HEK293 (cell line): ENCODE results near the gene GALNS.

Source experiments
- ATF2 ChIP-seq: fragments of 450-650 bp; formaldehyde crosslinking; IDR thresholded peaks from 2 replicates; pipeline ENCODE4 v1.5.1; 2016; ENCODE audit warnings: missing biosample characterization, missing genetic modification characterization, low read depth
- IKZF3 ChIP-seq: fragments of 450-650 bp; IDR thresholded peaks from 2 replicates; pipeline ENCODE4 v1.5.0; 2018; ENCODE audit warnings: missing biosample characterization, mild to moderate bottlenecking, missing genetic modification characterization, moderate library complexity
- PRDM10 ChIP-seq: fragments of 450-650 bp; formaldehyde crosslinking; IDR thresholded peaks from 2 replicates; pipeline ENCODE4 v1.5.1; 2016; ENCODE audit warnings: missing biosample characterization, missing genetic modification characterization
- SETDB1 ChIP-seq: IDR thresholded peaks from one replicate; pipeline ENCODE4 v1.6.1; 2017; ENCODE audit warnings: mild to moderate bottlenecking, low read length, moderate library complexity, mixed read lengths; ENCODE audit not compliant: insufficient read length
- YY1 ChIP-seq: fragments of 450-650 bp; formaldehyde crosslinking; IDR thresholded peaks from 2 replicates; pipeline ENCODE4 v1.5.1; 2018; ENCODE audit warnings: missing biosample characterization, missing genetic modification characterization
- ZBTB1 ChIP-seq: fragments of 450-650 bp; formaldehyde crosslinking; IDR thresholded peaks from 2 replicates; pipeline ENCODE4 v1.5.1; 2016; ENCODE audit warnings: missing biosample characterization, missing genetic modification characterization
- ZBTB10 ChIP-seq: fragments of 450-650 bp; formaldehyde crosslinking; IDR thresholded peaks from 2 replicates; pipeline ENCODE4 v1.5.1; 2016; ENCODE audit warnings: missing biosample characterization, missing genetic modification characterization
- ZBTB48 ChIP-seq: fragments of 450-650 bp; formaldehyde crosslinking; IDR thresholded peaks from 2 replicates; pipeline ENCODE4 v1.5.1; 2016; ENCODE audit warnings: missing biosample characterization, missing genetic modification characterization
- ZNF114 ChIP-seq: fragments of 450-650 bp; formaldehyde crosslinking; IDR thresholded peaks from 2 replicates; pipeline ENCODE4 v1.5.0; 2017; ENCODE audit warnings: missing biosample characterization, missing genetic modification characterization
- ZNF138 ChIP-seq: fragments of 450-650 bp; formaldehyde crosslinking; IDR thresholded peaks from 2 replicates; pipeline ENCODE4 v1.5.1; 2016; ENCODE audit warnings: missing biosample characterization, missing genetic modification characterization, borderline replicate concordance
- ZNF175 ChIP-seq: fragments of 450-650 bp; formaldehyde crosslinking; IDR thresholded peaks from 2 replicates; pipeline ENCODE4 v1.5.1; 2016; ENCODE audit warnings: missing biosample characterization, missing genetic modification characterization
- ZNF18 ChIP-seq: fragments of 450-650 bp; formaldehyde crosslinking; IDR thresholded peaks from 2 replicates; pipeline ENCODE4 v1.5.1; 2016; ENCODE audit warnings: missing biosample characterization, missing genetic modification characterization
- ZNF202 ChIP-seq: fragments of 450-650 bp; formaldehyde crosslinking; IDR thresholded peaks from 2 replicates; pipeline ENCODE4 v1.5.1; 2016; ENCODE audit warnings: missing biosample characterization, missing genetic modification characterization, borderline replicate concordance
- ZNF211 ChIP-seq: fragments of 450-650 bp; formaldehyde crosslinking; IDR thresholded peaks from 2 replicates; pipeline ENCODE4 v1.5.1; 2016; ENCODE audit warnings: low read depth, missing biosample characterization, missing genetic modification characterization
- ZNF223 ChIP-seq: fragments of 450-650 bp; formaldehyde crosslinking; IDR thresholded peaks from 2 replicates; pipeline ENCODE4 v1.5.1; 2016; ENCODE audit warnings: missing biosample characterization, missing genetic modification characterization
- ZNF280D ChIP-seq: fragments of 450-650 bp; formaldehyde crosslinking; IDR thresholded peaks from 2 replicates; pipeline ENCODE4 v1.5.1; 2016; ENCODE audit warnings: missing biosample characterization, missing genetic modification characterization
- ZNF398 ChIP-seq: fragments of 450-650 bp; formaldehyde crosslinking; IDR thresholded peaks from 2 replicates; pipeline ENCODE4 v1.5.1; 2017; ENCODE audit warnings: missing biosample characterization, missing genetic modification characterization
- ZNF510 ChIP-seq: fragments of 450-650 bp; formaldehyde crosslinking; IDR thresholded peaks from 2 replicates; pipeline ENCODE4 v1.5.1; 2018; ENCODE audit warnings: mild to moderate bottlenecking, missing genetic modification characterization, missing biosample characterization; ENCODE audit not compliant: insufficient replicate concordance
- ZNF571 ChIP-seq: fragments of 450-650 bp; formaldehyde crosslinking; IDR thresholded peaks from 2 replicates; pipeline ENCODE4 v1.5.0; 2017; ENCODE audit warnings: missing biosample characterization, missing genetic modification characterization
- ZNF626 ChIP-seq: fragments of 450-650 bp; sonication (Bioruptor Pico); formaldehyde crosslinking; IDR thresholded peaks from 2 replicates; pipeline ENCODE4 v1.5.1; 2018; ENCODE audit warnings: missing biosample characterization, missing genetic modification characterization, inconsistent platforms
- ZNF677 ChIP-seq: fragments of 450-650 bp; IDR thresholded peaks from 2 replicates; pipeline ENCODE4 v1.5.0; 2018; ENCODE audit warnings: missing biosample characterization, mild to moderate bottlenecking, missing genetic modification characterization, moderate library complexity
- ZNF776 ChIP-seq: fragments of 450-650 bp; formaldehyde crosslinking; IDR thresholded peaks from 2 replicates; pipeline ENCODE4 v1.5.0; 2017; ENCODE audit warnings: missing biosample characterization, missing genetic modification characterization, borderline replicate concordance
- ZNF792 ChIP-seq: fragments of 450-650 bp; formaldehyde crosslinking; IDR thresholded peaks from 2 replicates; pipeline ENCODE4 v1.5.1; 2016; ENCODE audit warnings: missing biosample characterization, missing genetic modification characterization
- ZSCAN30 ChIP-seq: fragments of 450-650 bp; IDR thresholded peaks from 2 replicates; pipeline ENCODE4 v1.5.1; 2018; ENCODE audit warnings: missing biosample characterization, mild to moderate bottlenecking, missing genetic modification characterization, moderate library complexity

GALNS gene

GRCh38 chr16:88785106-88785924 is 71.4 kb downstream of the GALNS start, which contains the start of gene PIEZO1 (continued):
- TF ChIP-seq ZNF280D (tag by site-specific recombination): no peak
- TF ChIP-seq PRDM10 (tag by site-specific recombination): no peak
- no peak for TF ChIP-seq ZNF211 (tag by site-specific recombination)
- no peak for TF ChIP-seq ZNF18 (tag by site-specific recombination)
- TF ChIP-seq YY1 (tag by site-specific recombination): 0 out of 2 replicates have a peak, but pooled peaks have one; percentile 8
- peak; percentile 37; the same call in 1 of the 2 replicates for TF ChIP-seq ZBTB48 (tag by site-specific recombination)
- no peak for TF ChIP-seq ZNF792
- peak; percentile 65 for TF ChIP-seq ZNF398 (tag by site-specific recombination)
- no peak for TF ChIP-seq ZNF138 (tag by site-specific recombination)
- TF ChIP-seq ATF2 (tag by site-specific recombination): no peak
- no peak for TF ChIP-seq ZNF510
- TF ChIP-seq ZNF175 (tag by site-specific recombination): no peak
- TF ChIP-seq ZNF202 (tag by site-specific recombination): no peak
- TF ChIP-seq ZNF776 (tag by site-specific recombination): no peak
- TF ChIP-seq ZNF677 (tag by site-specific recombination): no peak; the same call in 1 of the 2 replicates
- no peak for TF ChIP-seq ZNF223 (tag by site-specific recombination)
- TF ChIP-seq IKZF3 (tag by site-specific recombination): no peak; the same call in 1 of the 2 replicates
- no peak for TF ChIP-seq ZBTB1
- TF ChIP-seq ZSCAN30 (tag by site-specific recombination): 0 out of 2 replicates have a peak, but pooled peaks have one; percentile 55
- no peak for TF ChIP-seq ZNF626 (tag by site-specific recombination)
- no peak for TF ChIP-seq ZNF571
- no peak for TF ChIP-seq ZNF114
- TF ChIP-seq ZBTB10 (tag by site-specific recombination): 0 out of 2 replicates have a peak, but pooled peaks have one; percentile 66
- no peak for TF ChIP-seq SETDB1
